Endothelial cell of umbilical vein (primary cell): ENCODE measurements around the gene MGST2. TPM values are rescaled to one million over a fixed set of nuclear protein-coding genes. Genes with fewer than 3 reads are reported as not detected.

Experiments used
- BruUV-seq: library from RNA; stranded (reverse); fragments of 400-500 nt; replicated peaks from 2 replicates; lab custom pipeline; 2021; lab: Mats Ljungman, UMichigan
- CTCF ChIA-PET: fragments of 300-600, 350-600 bp; sonication (Branson Sonifier 250); formaldehyde crosslinking; loops from one replicate; lab custom pipeline; 2021; ENCODE audit warnings: antibody characterized with exemption, inconsistent platforms; lab: Charles Lee
- POLR2A ChIA-PET: fragments of 300-600, 350-600 bp; sonication (Branson Sonifier 250); formaldehyde crosslinking; loops from one replicate; lab custom pipeline; 2021; ENCODE audit warnings: antibody characterized with exemption, inconsistent platforms; lab: Charles Lee
- DNase-seq: peaks from one replicate; pipeline ENCODE4 v3.0.0-alpha.2; 2011; ENCODE audit warnings: low read depth, low spot score
- FAIRE-seq: peaks from 2 replicates; lab custom pipeline; 2011; peaks lifted over from hg19 to GRCh38; lab: Jason Lieb, UNC
- H2AFZ ChIP-seq: 2 replicates; pipeline ENCODE4 v1.6.0; 2012; ENCODE audit warnings: low read depth, low read length, control low read depth, inconsistent platforms
- H3K27ac ChIP-seq: 2 replicates; pipeline ENCODE4 v1.5.1; 2011; ENCODE audit warnings: low read depth, mild to moderate bottlenecking, control low read depth, low read length, moderate library complexity; ENCODE audit not compliant: insufficient read depth
- H3K27me3 ChIP-seq, 2 experiments: 2 replicates each; pipeline versions ENCODE4 v1.6.0 to v1.6.1; 2011; ENCODE audit warnings: low read length in 2 of 2, mixed read lengths in 1 of 2; ENCODE audit not compliant: control insufficient read depth in 2 of 2, insufficient read depth in 2 of 2
- H3K36me3 ChIP-seq, 2 experiments: 2 replicates in 1 of 2; 3 replicates in 1 of 2; pipeline ENCODE4 v1.5.1; 2011; ENCODE audit warnings: low read length in 2 of 2, mild to moderate bottlenecking in 1 of 2, moderate library complexity in 1 of 2; ENCODE audit not compliant: control insufficient read depth in 2 of 2, insufficient read depth in 2 of 2; ENCODE audit errors: extremely low read depth in 1 of 2
- H3K4me1 ChIP-seq: 3 replicates; pipeline ENCODE4 v1.5.1; 2011; ENCODE audit warnings: mild to moderate bottlenecking, low read length; ENCODE audit not compliant: control insufficient read depth, insufficient read depth; ENCODE audit errors: extremely low read depth
- H3K4me2 ChIP-seq: 2 replicates; pipeline ENCODE4 v1.6.1; 2011; ENCODE audit warnings: low read length, control low read depth, mixed read lengths; ENCODE audit not compliant: insufficient read depth
- H3K4me3 ChIP-seq, 3 experiments: fragments of 200-600 bp in 1 of 3; sonication (generic), shearing (Covaris generic) in 1 of 3; replicated peaks in 1 of 3; 2 replicates each; pipeline ENCODE4 v1.5.1; 2011 to 2016; ENCODE audit warnings: control low read depth in 3 of 3, low read length in 3 of 3, mild to moderate bottlenecking in 2 of 3, inconsistent platforms in 1 of 3, low read depth in 1 of 3, moderate library complexity in 1 of 3; ENCODE audit not compliant: insufficient read depth in 1 of 3
- H3K79me2 ChIP-seq: 2 replicates; pipeline ENCODE4 v1.6.0; 2012; ENCODE audit warnings: low read length, inconsistent platforms; ENCODE audit not compliant: control insufficient read depth, insufficient read depth
- H3K9ac ChIP-seq: replicated peaks from 2 replicates; pipeline ENCODE3; 2011; ENCODE audit warnings: low read length, control low read depth; ENCODE audit not compliant: insufficient read depth; ENCODE audit errors: extremely low read depth
- H3K9me1 ChIP-seq: replicated peaks from 3 replicates; pipeline ENCODE4 v1.6.0; 2011; ENCODE audit warnings: mild to moderate bottlenecking, low read length; ENCODE audit not compliant: control insufficient read depth, insufficient read depth; ENCODE audit errors: extremely low read depth
- H3K9me3 ChIP-seq: replicated peaks from 2 replicates; pipeline ENCODE4 v1.5.1; 2012; ENCODE audit warnings: low read length, inconsistent platforms; ENCODE audit not compliant: control insufficient read depth, insufficient read depth
- H4K20me1 ChIP-seq: replicated peaks from 2 replicates; pipeline ENCODE3; 2011; ENCODE audit warnings: mild to moderate bottlenecking, low read length; ENCODE audit not compliant: control insufficient read depth, insufficient read depth; ENCODE audit errors: extremely low read depth
- EZH2 ChIP-seq: IDR thresholded peaks from 2 replicates; pipeline ENCODE4 v1.6.1; 2012; ENCODE audit warnings: borderline replicate concordance, low read depth, mild to moderate bottlenecking, moderate library complexity, low read length, inconsistent platforms; ENCODE audit not compliant: severe bottlenecking
- FOS ChIP-seq: IDR thresholded peaks from 2 replicates; pipeline ENCODE4 v1.6.1; 2011; ENCODE audit warnings: mild to moderate bottlenecking, low read length, moderate library complexity, borderline replicate concordance; ENCODE audit not compliant: insufficient read depth
- GATA2 ChIP-seq: IDR thresholded peaks from 2 replicates; pipeline ENCODE4 v1.7.0; 2011; ENCODE audit warnings: low read depth, mild to moderate bottlenecking, moderate library complexity, mixed read lengths, low read length; ENCODE audit not compliant: insufficient read length, insufficient read depth
- JUN ChIP-seq: IDR thresholded peaks from 2 replicates; pipeline ENCODE4 v1.6.1; 2011; ENCODE audit warnings: borderline replicate concordance, low read depth; ENCODE audit not compliant: insufficient read length, insufficient read depth
- MYC ChIP-seq: IDR thresholded peaks from one replicate; pipeline ENCODE4 v1.6.1; 2011; ENCODE audit warnings: mild to moderate bottlenecking, low read depth, low read length
- POLR2A ChIP-seq: IDR thresholded peaks from 2 replicates; pipeline ENCODE4 v1.6.1; 2012; ENCODE audit warnings: low read depth, mild to moderate bottlenecking, control low read depth, low read length
- POLR2AphosphoS5 ChIP-seq: IDR thresholded peaks from 2 replicates; pipeline ENCODE4 v1.6.1; 2012; ENCODE audit warnings: low read depth, mild to moderate bottlenecking, control low read depth, low read length, moderate library complexity; ENCODE audit not compliant: insufficient read depth
- dilution Hi-C: fragments of 300-500 bp; cut with MboI; formaldehyde crosslinking; loops from one replicate; pipeline ENCODE4 v1.15.0; 2019; ENCODE audit warnings: low sequenced_read_pairs; ENCODE audit not compliant: extremely low pct_ligation_motif_present
- intact Hi-C: fragments of 100-400 bp; cut with micrococcal nuclease; formaldehyde crosslinking; loops from one replicate; pipeline ENCODE4 v1.10.0; 2022
- polyA plus RNA-seq, 4 experiments: library from polyadenylated mRNA; depleted of rRNA in 3 of 4; stranded (reverse) in 3 of 4; unstranded in 1 of 4; fragments of >200 nt; gene quantifications; 2 replicates each; pipeline versions ENCODE4 v1.2.1 to v1.2.3, GENCODE V29; 2011 to 2012; ENCODE audit warnings: missing spikeins in 1 of 4
- total RNA-seq: library from RNA; stranded (reverse); gene quantifications from 2 replicates; pipeline ENCODE4 v1.2.3, GENCODE V29; 2021
- TF ChIP-seq, protein P1 (sequence below), 2 donors: IDR thresholded peaks; 1 replicate in 1 of 2; 2 replicates in 1 of 2; pipeline ENCODE4 v1.5.1; 2011; ENCODE audit warnings: low read length in 2 of 2, mild to moderate bottlenecking in 2 of 2, moderate library complexity in 2 of 2, control low read depth in 1 of 2, inconsistent platforms in 1 of 2, low read depth in 1 of 2; ENCODE audit not compliant: insufficient read depth in 1 of 2; ENCODE audit errors: extremely low read depth in 1 of 2
- TF ChIP-seq, protein P2 (sequence below): IDR thresholded peaks from 2 replicates; pipeline ENCODE4 v1.6.1; 2011; ENCODE audit not compliant: insufficient read depth, insufficient read length

The MGST2 gene
- total and polyA plus RNA-seq, 2 donors (not counting 3 experiments of a cell fraction or from before 2014, with no cell fraction given), result 64.3 to 78.9 TPM

DNA sequence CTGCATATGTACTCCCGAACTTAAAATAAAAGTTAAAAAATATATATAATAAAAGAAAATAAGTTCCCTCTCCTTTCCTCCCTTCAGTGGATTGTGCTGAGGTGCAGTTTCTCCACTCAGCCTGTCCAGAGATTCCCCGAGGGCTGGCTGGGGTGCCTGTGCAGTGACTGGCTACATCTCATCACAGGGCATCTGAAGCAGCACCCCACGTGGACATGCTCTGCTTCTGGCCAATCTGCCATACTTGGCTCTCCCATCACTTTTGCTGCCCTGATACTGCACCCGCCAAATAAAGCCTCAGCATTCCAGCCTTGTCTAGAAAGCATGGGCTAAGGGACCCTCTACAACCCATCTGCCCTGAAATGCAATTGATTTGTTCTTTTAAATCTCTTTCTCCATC, 11.1 kb upstream of the MGST2 start:
- Histone ChIP-seq H3K79me2 (no peaks in the 10 kb centered on the region), H3K4me2 (no peak overlapping the region), H3K4me3 (no peak overlapping the region), H3K9me1 (no peaks in the 10 kb centered on the region), H3K9ac (no peak overlapping the region), H3K36me3 (no peaks in the 10 kb centered on the region), H3K27me3 (no peaks in the 10 kb centered on the region), H3K27ac (no peak overlapping the region), H3K4me1 (peaks cover 28% of the 10 kb centered on the region), H3K9me3 (no peaks in the 10 kb centered on the region), H2AFZ (no peak overlapping the region), H4K20me1 (no peaks in the 10 kb centered on the region)
- FAIRE-seq, result no peak
- no peak for TF ChIP-seq POLR2AphosphoS5
- TF ChIP-seq, protein P1, sequence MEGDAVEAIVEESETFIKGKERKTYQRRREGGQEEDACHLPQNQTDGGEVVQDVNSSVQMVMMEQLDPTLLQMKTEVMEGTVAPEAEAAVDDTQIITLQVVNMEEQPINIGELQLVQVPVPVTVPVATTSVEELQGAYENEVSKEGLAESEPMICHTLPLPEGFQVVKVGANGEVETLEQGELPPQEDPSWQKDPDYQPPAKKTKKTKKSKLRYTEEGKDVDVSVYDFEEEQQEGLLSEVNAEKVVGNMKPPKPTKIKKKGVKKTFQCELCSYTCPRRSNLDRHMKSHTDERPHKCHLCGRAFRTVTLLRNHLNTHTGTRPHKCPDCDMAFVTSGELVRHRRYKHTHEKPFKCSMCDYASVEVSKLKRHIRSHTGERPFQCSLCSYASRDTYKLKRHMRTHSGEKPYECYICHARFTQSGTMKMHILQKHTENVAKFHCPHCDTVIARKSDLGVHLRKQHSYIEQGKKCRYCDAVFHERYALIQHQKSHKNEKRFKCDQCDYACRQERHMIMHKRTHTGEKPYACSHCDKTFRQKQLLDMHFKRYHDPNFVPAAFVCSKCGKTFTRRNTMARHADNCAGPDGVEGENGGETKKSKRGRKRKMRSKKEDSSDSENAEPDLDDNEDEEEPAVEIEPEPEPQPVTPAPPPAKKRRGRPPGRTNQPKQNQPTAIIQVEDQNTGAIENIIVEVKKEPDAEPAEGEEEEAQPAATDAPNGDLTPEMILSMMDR (IDR thresholded peaks at IDR 0.05; ENCODE audit: extremely low read depth in 1 of 2, insufficient read depth in 1 of 2, low read depth in 1 of 2, low read length in 2 of 2), result no peak
- no peak for TF ChIP-seq EZH2
- no peak for TF ChIP-seq FOS
- TF ChIP-seq, protein P2, sequence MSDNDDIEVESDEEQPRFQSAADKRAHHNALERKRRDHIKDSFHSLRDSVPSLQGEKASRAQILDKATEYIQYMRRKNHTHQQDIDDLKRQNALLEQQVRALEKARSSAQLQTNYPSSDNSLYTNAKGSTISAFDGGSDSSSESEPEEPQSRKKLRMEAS, result no peak
- TF ChIP-seq MYC, result no peak
- no peak for TF ChIP-seq POLR2A
- no peak for TF ChIP-seq JUN
- TF ChIP-seq GATA2, result no peak
- no peak for DNase-seq
- dilution Hi-C loops, result no loop called here
- BruUV-seq, result no TSS peak
- CTCF ChIA-PET, result interaction anchor here (0.7 to 10.8 kb wide), 9 partner anchors 11 to 705 kb away, joined by 3 to 275 read pairs (median 5); partner anchors contain the start of gene MGST2
- POLR2A ChIA-PET, result no interaction called here
- intact Hi-C loops, result loop anchor here (2.0 to 5.0 kb wide), 2 partner anchors 237 to 676 kb away; no protein-coding TSS in a partner anchor
